ENCODE data around the gene CCDC15.

CCDC15 gene

GRCh38 chr11:125074511-125075241 is 120.7 kb downstream of the CCDC15 start:
- Histone ChIP-seq H2BK5ac (ENCODE audit: low read depth, low read length, poor library complexity, severe bottlenecking) (no peak overlapping the region), H2BK120ac (ENCODE audit: low read depth, low read length) (no peak overlapping the region), H2BK15ac (ENCODE audit: low read depth, poor library complexity, severe bottlenecking) (no peak overlapping the region), H3K4me2 (ENCODE audit: low read length, poor library complexity, severe bottlenecking) (no peak overlapping the region), H3K4ac (ENCODE audit: low read depth in 1 of 2, low read length in 2 of 2) (no peak overlapping the region), H3K9ac (ENCODE audit: low read length) (no peak overlapping the region), H3K23ac (ENCODE audit: low read length in 2 of 2) (no peak overlapping the region), H3K4me1 (ENCODE audit: control insufficient read depth, insufficient read depth, low read depth, low read length) (peaks cover 27% of the 10 kb centered on the region), H2AFZ (ENCODE audit: low read depth, low read length) (no peak overlapping the region), H3K36me3 (ENCODE audit: control insufficient read depth in 1 of 2, insufficient read depth in 2 of 2, low read depth in 1 of 2, low read length in 2 of 2) (no peaks in the 10 kb centered on the region), H3K9me3 (ENCODE audit: control insufficient read depth, low read length) (no peaks in the 10 kb centered on the region), H3K27ac (ENCODE audit: low read length, poor library complexity, severe bottlenecking) (no peak overlapping the region), H3K18ac (ENCODE audit: low read depth in 1 of 2, low read length in 2 of 2) (no peak overlapping the region), H4K91ac (ENCODE audit: low read length) (no peak overlapping the region), H2BK12ac (ENCODE audit: low read length in 2 of 2) (no peak overlapping the region), H3K27me3 (ENCODE audit: control insufficient read depth in 1 of 2, insufficient read depth in 1 of 2, low read length in 2 of 2) (no peaks in the 10 kb centered on the region), H3K79me1 (replicated peaks; ENCODE audit: low read length, poor library complexity, severe bottlenecking) (no peaks in the 10 kb centered on the region), H2AK5ac (ENCODE audit: low read length, severe bottlenecking) (no peak overlapping the region), H3K14ac (ENCODE audit: low read length in 2 of 2) (no peak overlapping the region), H4K8ac (ENCODE audit: low read length) (no peak overlapping the region), H3K4me3 (ENCODE audit: insufficient read depth in 1 of 2, low read depth in 1 of 2, low read length in 2 of 2) (no peak overlapping the region)
- no peak for DNase-seq
- 74% methylated on average over 11 of the region's 11 CpGs for WGBS

GRCh38 chr11:125075242-125075625 is 121.2 kb downstream of the CCDC15 start:
- Histone ChIP-seq H2BK5ac (ENCODE audit: low read depth, low read length, poor library complexity, severe bottlenecking) (no peak overlapping the region), H3K79me1 (replicated peaks; ENCODE audit: low read length, poor library complexity, severe bottlenecking) (no peaks in the 10 kb centered on the region), H2BK120ac (ENCODE audit: low read depth, low read length) (no peak overlapping the region), H3K14ac (ENCODE audit: low read length in 2 of 2) (no peak overlapping the region), H3K4me2 (ENCODE audit: low read length, poor library complexity, severe bottlenecking) (no peak overlapping the region), H3K27ac (ENCODE audit: low read length, poor library complexity, severe bottlenecking) (no peak overlapping the region), H2AFZ (ENCODE audit: low read depth, low read length) (no peak overlapping the region), H2BK12ac (ENCODE audit: low read length in 2 of 2) (peak overlapping the region in 1 of 2 experiments; percentile 45), H3K9ac (ENCODE audit: low read length) (peak overlapping the region; percentile 44), H3K36me3 (ENCODE audit: control insufficient read depth in 1 of 2, insufficient read depth in 2 of 2, low read depth in 1 of 2, low read length in 2 of 2) (no peaks in the 10 kb centered on the region), H3K4ac (ENCODE audit: low read depth in 1 of 2, low read length in 2 of 2) (no peak overlapping the region), H3K23ac (ENCODE audit: low read length in 2 of 2) (no peak overlapping the region), H4K8ac (ENCODE audit: low read length) (no peak overlapping the region), H4K91ac (ENCODE audit: low read length) (peak overlapping the region; percentile 47), H2BK15ac (ENCODE audit: low read depth, poor library complexity, severe bottlenecking) (no peak overlapping the region), H3K4me1 (ENCODE audit: control insufficient read depth, insufficient read depth, low read depth, low read length) (peaks cover 22% of the 10 kb centered on the region), H3K18ac (ENCODE audit: low read depth in 1 of 2, low read length in 2 of 2) (no peak overlapping the region), H3K27me3 (ENCODE audit: control insufficient read depth in 1 of 2, insufficient read depth in 1 of 2, low read length in 2 of 2) (no peaks in the 10 kb centered on the region), H3K4me3 (ENCODE audit: insufficient read depth in 1 of 2, low read depth in 1 of 2, low read length in 2 of 2) (no peak overlapping the region), H3K9me3 (ENCODE audit: control insufficient read depth, low read length) (no peaks in the 10 kb centered on the region), H2AK5ac (ENCODE audit: low read length, severe bottlenecking) (no peak overlapping the region)
- DNase-seq: no peak
- 93% methylated on average over 7 of the region's 7 CpGs for WGBS

- Histone ChIP-seq H3K14ac (ENCODE audit: low read length in 2 of 2) (peak overlapping the region in 1 of 2 experiments; percentile 38), H3K27me3 (ENCODE audit: control insufficient read depth in 1 of 2, insufficient read depth in 1 of 2, low read length in 2 of 2) (no peaks in the 10 kb centered on the region), H2BK120ac (ENCODE audit: low read depth, low read length) (no peak overlapping the region), H3K23ac (ENCODE audit: low read length in 2 of 2) (no peak overlapping the region), H3K36me3 (ENCODE audit: control insufficient read depth in 1 of 2, insufficient read depth in 2 of 2, low read depth in 1 of 2, low read length in 2 of 2) (no peaks in the 10 kb centered on the region), H3K4me2 (ENCODE audit: low read length, poor library complexity, severe bottlenecking) (no peak overlapping the region), H3K9ac (ENCODE audit: low read length) (peak overlapping the region; percentile 44), H4K91ac (ENCODE audit: low read length) (peak overlapping the region; percentile 47), H2BK5ac (ENCODE audit: low read depth, low read length, poor library complexity, severe bottlenecking) (no peak overlapping the region), H3K4me3 (ENCODE audit: insufficient read depth in 1 of 2, low read depth in 1 of 2, low read length in 2 of 2) (no peak overlapping the region), H3K4me1 (ENCODE audit: control insufficient read depth, insufficient read depth, low read depth, low read length) (peaks cover 18% of the 10 kb centered on the region), H4K8ac (ENCODE audit: low read length) (peak overlapping the region; percentile 70), H2BK12ac (ENCODE audit: low read length in 2 of 2) (peak overlapping the region in 1 of 2 experiments; percentile 77), H3K4ac (ENCODE audit: low read depth in 1 of 2, low read length in 2 of 2) (peak overlapping the region in 1 of 2 experiments; percentile 13), H2BK15ac (ENCODE audit: low read depth, poor library complexity, severe bottlenecking) (no peak overlapping the region), H3K18ac (ENCODE audit: low read depth in 1 of 2, low read length in 2 of 2) (peak overlapping the region; percentile 32 to 48), H3K27ac (ENCODE audit: low read length, poor library complexity, severe bottlenecking) (no peak overlapping the region), H3K9me3 (ENCODE audit: control insufficient read depth, low read length) (no peaks in the 10 kb centered on the region), H2AK5ac (ENCODE audit: low read length, severe bottlenecking) (no peak overlapping the region), H2AFZ (ENCODE audit: low read depth, low read length) (peak overlapping the region; percentile 42), H3K79me1 (replicated peaks; ENCODE audit: low read length, poor library complexity, severe bottlenecking) (no peaks in the 10 kb centered on the region)
- peak; percentile 60 for DNase-seq
- 78% methylated on average over 11 of the region's 11 CpGs for WGBS
Observed at GRCh38 chr11:125075900-125076317, 121.9 kb downstream of the CCDC15 start.

- no peak overlapping the region for H3K14ac ChIP-seq (ENCODE audit: low read length in 2 of 2)
- H2AFZ ChIP-seq (ENCODE audit: low read depth, low read length): no peak overlapping the region
- H4K8ac ChIP-seq (ENCODE audit: low read length): peak overlapping the region; percentile 70
- no peak overlapping the region for H3K4me3 ChIP-seq (ENCODE audit: insufficient read depth in 1 of 2, low read depth in 1 of 2, low read length in 2 of 2)
- WGBS: 87% methylated on average over 14 of the region's 14 CpGs
- no peak overlapping the region for H3K9ac ChIP-seq (ENCODE audit: low read length)
- H3K27me3 ChIP-seq (ENCODE audit: control insufficient read depth in 1 of 2, insufficient read depth in 1 of 2, low read length in 2 of 2): no peaks in the 10 kb centered on the region
- H3K79me1 ChIP-seq (replicated peaks; ENCODE audit: low read length, poor library complexity, severe bottlenecking): no peaks in the 10 kb centered on the region
- H3K4me2 ChIP-seq (ENCODE audit: low read length, poor library complexity, severe bottlenecking): no peak overlapping the region
- H2BK5ac ChIP-seq (ENCODE audit: low read depth, low read length, poor library complexity, severe bottlenecking): no peak overlapping the region
- H2BK12ac ChIP-seq (ENCODE audit: low read length in 2 of 2): no peak overlapping the region
- H3K4me1 ChIP-seq (ENCODE audit: control insufficient read depth, insufficient read depth, low read depth, low read length): peaks cover 16% of the 10 kb centered on the region
- DNase-seq: no peak
- H3K23ac ChIP-seq (ENCODE audit: low read length in 2 of 2): no peak overlapping the region
- H3K36me3 ChIP-seq (ENCODE audit: control insufficient read depth in 1 of 2, insufficient read depth in 2 of 2, low read depth in 1 of 2, low read length in 2 of 2): no peaks in the 10 kb centered on the region
- H2BK15ac ChIP-seq (ENCODE audit: low read depth, poor library complexity, severe bottlenecking): no peak overlapping the region
- H3K18ac ChIP-seq (ENCODE audit: low read depth in 1 of 2, low read length in 2 of 2): peak overlapping the region in 1 of 2 experiments; percentile 48
- no peak overlapping the region for H3K27ac ChIP-seq (ENCODE audit: low read length, poor library complexity, severe bottlenecking)
- H3K9me3 ChIP-seq (ENCODE audit: control insufficient read depth, low read length): no peaks in the 10 kb centered on the region
- H2AK5ac ChIP-seq (ENCODE audit: low read length, severe bottlenecking): no peak overlapping the region
- H2BK120ac ChIP-seq (ENCODE audit: low read depth, low read length): no peak overlapping the region
- no peak overlapping the region for H4K91ac ChIP-seq (ENCODE audit: low read length)
- no peak overlapping the region for H3K4ac ChIP-seq (ENCODE audit: low read depth in 1 of 2, low read length in 2 of 2)
Observed at GRCh38 chr11:125076378-125076945, 122.5 kb downstream of the CCDC15 start.
